ENCODE results near the gene TFEB.

- TF ChIP-seq CTCF (IDR thresholded peaks at IDR 0.05 in 8 of 11, conservative IDR thresholded peaks at IDR 0.05 in 3 of 11) (no peak), POLR2A (IDR thresholded peaks at IDR 0.05) (no peak), POLR2AphosphoS5 (IDR thresholded peaks at IDR 0.05) (no peak)
Measured at GRCh38 chr6:41747256-41748101, 12.1 kb upstream of the TFEB start, which contains the start of gene PGC.

Data from spleen (tissue), 7 donors.